ENCODE results near the gene SPATA12. TPM values are rescaled to one million over a fixed set of nuclear protein-coding genes. Genes with fewer than 3 reads are reported as not detected.

The SPATA12 gene
- not detected for total RNA-seq

GRCh38 chr3:57060089-57060821 lies at the start of gene SPATA12:
Gene SPATA12 (plus strand): TSS chr3:57060664. CDS start chr3:57073695, 13,031 bp downstream.
- H3K27me3 ChIP-seq: no peaks in the 10 kb centered on the region
- H3K36me3 ChIP-seq: no peaks in the 10 kb centered on the region
- peaks cover 0 to 53% (median 19%) of the 10 kb centered on the region in 3 donors for H3K4me1 ChIP-seq
- no peaks in the 10 kb centered on the region for H3K9me3 ChIP-seq
- 49 to 56% methylated on average over 5 to 8 of the region's 11 CpGs for WGBS, 2 donors (ENCODE audit: low coverage in 1 of 2)
- H3K27ac ChIP-seq: peak within 1 kb of the TSS in 3 of 4 donors; percentile 54 to 74 (median 71)
- TF ChIP-seq CTCF (IDR thresholded peaks at IDR 0.05) (no peak), POLR2A (IDR thresholded peaks at IDR 0.05) (no peak), EP300 (IDR thresholded peaks at IDR 0.05) (no peak), POLR2AphosphoS5 (IDR thresholded peaks at IDR 0.05) (no peak)
- peak; percentile 93 for ATAC-seq
- no peak within 1 kb of the TSS for H3K4me3 ChIP-seq

- Histone ChIP-seq H3K4me3 (no peak overlapping the region), H3K9me3 (no peaks in the 10 kb centered on the region), H3K27me3 (no peaks in the 10 kb centered on the region), H3K36me3 (no peaks in the 10 kb centered on the region), H3K4me1 (peaks cover 9 to 72% (median 38%) of the 10 kb centered on the region in 3 donors), H3K27ac (peak overlapping the region in 3 of 4 donors; percentile 48 to 71 (median 57))
- 31 to 57% methylated on average over 7 to 13 of the region's 13 CpGs for WGBS, 2 donors (ENCODE audit: low coverage in 1 of 2)
- TF ChIP-seq POLR2AphosphoS5 (IDR thresholded peaks at IDR 0.05) (peak; percentile 71), CTCF (IDR thresholded peaks at IDR 0.05) (peak in 1 of 4 experiments; percentile 34), POLR2A (IDR thresholded peaks at IDR 0.05) (no peak), EP300 (IDR thresholded peaks at IDR 0.05) (no peak)
- ATAC-seq: no peak
Measured at GRCh38 chr3:57011022-57011421, 49.4 kb upstream of the SPATA12 start.

- TF ChIP-seq POLR2A (IDR thresholded peaks at IDR 0.05) (no peak), CTCF (IDR thresholded peaks at IDR 0.05) (no peak), POLR2AphosphoS5 (IDR thresholded peaks at IDR 0.05) (no peak), EP300 (IDR thresholded peaks at IDR 0.05) (no peak)
- no peaks in the 10 kb centered on the region for H3K36me3 ChIP-seq
- no CpG with 5 or more reads among the region's 22 CpGs for WGBS, 2 donors (ENCODE audit: low coverage in 1 of 2)
- no peak overlapping the region for H3K4me3 ChIP-seq
- H3K9me3 ChIP-seq: no peaks in the 10 kb centered on the region
- peaks cover 9 to 68% (median 23%) of the 10 kb centered on the region in 3 donors for H3K4me1 ChIP-seq
- no peak for ATAC-seq
- H3K27me3 ChIP-seq: no peaks in the 10 kb centered on the region
- H3K27ac ChIP-seq: no peak overlapping the region
Measured at GRCh38 chr3:57012847-57013246, 47.6 kb upstream of the SPATA12 start.

- Histone ChIP-seq H3K4me1 (peaks cover 0 to 55% (median 5%) of the 10 kb centered on the region in 3 donors), H3K4me3 (no peak overlapping the region), H3K27me3 (no peaks in the 10 kb centered on the region), H3K27ac (peak overlapping the region in 1 of 4 donors; percentile 26), H3K36me3 (no peaks in the 10 kb centered on the region), H3K9me3 (no peaks in the 10 kb centered on the region)
- no peak for TF ChIP-seq POLR2A (IDR thresholded peaks at IDR 0.05)
- no peak for TF ChIP-seq POLR2AphosphoS5 (IDR thresholded peaks at IDR 0.05)
- no peak for TF ChIP-seq CTCF (IDR thresholded peaks at IDR 0.05)
- TF ChIP-seq EP300 (IDR thresholded peaks at IDR 0.05): no peak
- 84 to 100% methylated on average over 1 to 7 of the region's 7 CpGs for WGBS, 2 donors (ENCODE audit: low coverage in 1 of 2)
- no peak for ATAC-seq
Measured at GRCh38 chr3:57015350-57015729, 45.1 kb upstream of the SPATA12 start.

GRCh38 chr3:57015912-57016311 lies 44.6 kb upstream of the SPATA12 start:
- Histone ChIP-seq H3K27me3 (no peaks in the 10 kb centered on the region), H3K4me1 (peaks cover 0 to 49% (median 3%) of the 10 kb centered on the region in 3 donors), H3K4me3 (no peak overlapping the region), H3K9me3 (no peaks in the 10 kb centered on the region), H3K36me3 (no peaks in the 10 kb centered on the region), H3K27ac (no peak overlapping the region)
- no peak for ATAC-seq
- TF ChIP-seq POLR2A (IDR thresholded peaks at IDR 0.05): no peak
- TF ChIP-seq POLR2AphosphoS5 (IDR thresholded peaks at IDR 0.05): no peak
- no peak for TF ChIP-seq EP300 (IDR thresholded peaks at IDR 0.05)
- no peak for TF ChIP-seq CTCF (IDR thresholded peaks at IDR 0.05)
- WGBS, 2 donors (ENCODE audit: low coverage in 1 of 2): 93% methylated on average over 2 of the region's 6 CpGs; no CpG with 5 or more reads in 1 of the 2 donors

Measured in gastroesophageal sphincter (tissue), 4 donors.